Lower lobe of right lung (tissue), 2 donors: ENCODE results near the gene TP53BP2. TPM values are rescaled to one million over a fixed set of nuclear protein-coding genes. Genes with fewer than 3 reads are reported as not detected.

Experiments
- ATAC-seq, 2 donors: fragments of 200-7000 bp; cut with Tn5 transposase; one replicate each; pipeline ENCODE4 v1.9.1; 2020 to 2022; ENCODE audit warnings: mild to moderate bottlenecking in 2 of 2, moderate library complexity in 2 of 2
- DNase-seq: peaks from one replicate; pipeline ENCODE4 v3.0.0-alpha.2; 2020
- H3K27ac ChIP-seq: fragments of 200-600 bp; one replicate; pipeline ENCODE4 v1.8.0; 2022
- H3K27me3 ChIP-seq: fragments of 200-600 bp; one replicate; pipeline ENCODE4 v1.8.0; 2022; ENCODE audit warnings: low read depth
- H3K36me3 ChIP-seq: fragments of 200-600 bp; one replicate; pipeline ENCODE4 v1.8.0; 2022; ENCODE audit warnings: mild to moderate bottlenecking
- H3K4me1 ChIP-seq: fragments of 200-600 bp; one replicate; pipeline ENCODE4 v1.8.0; 2022
- H3K4me3 ChIP-seq: fragments of 200-600 bp; one replicate; pipeline ENCODE4 v1.8.0; 2022; ENCODE audit warnings: mild to moderate bottlenecking
- H3K9me3 ChIP-seq: fragments of 200-600 bp; one replicate; pipeline ENCODE4 v1.8.0; 2022
- intact Hi-C: fragments of 100-400 bp; cut with DNase I; formaldehyde crosslinking; loops from one replicate; pipeline ENCODE4 v1.11.0; 2022
- total RNA-seq: library from RNA; stranded (reverse); fragmentation: NEBNext Ultra II Directional; extraction: Animal tissue kit (Norgen Biotek cat#: 25700); gene quantifications from one replicate; pipeline ENCODE4 v1.2.1, GENCODE V29; 2021
- TF ChIP-seq, protein P1 (sequence below): fragments of 200-600 bp; IDR thresholded peaks from one replicate; pipeline ENCODE4 v1.8.0; 2022; ENCODE audit warnings: antibody characterized with exemption, mild to moderate bottlenecking
- donor health status: DM: no; HTN: yes; CAD: no; lungs with severe emphysema.

The TP53BP2 gene
- total RNA-seq, 1 donor from 2014 or later = 59.1 TPM

DNA sequence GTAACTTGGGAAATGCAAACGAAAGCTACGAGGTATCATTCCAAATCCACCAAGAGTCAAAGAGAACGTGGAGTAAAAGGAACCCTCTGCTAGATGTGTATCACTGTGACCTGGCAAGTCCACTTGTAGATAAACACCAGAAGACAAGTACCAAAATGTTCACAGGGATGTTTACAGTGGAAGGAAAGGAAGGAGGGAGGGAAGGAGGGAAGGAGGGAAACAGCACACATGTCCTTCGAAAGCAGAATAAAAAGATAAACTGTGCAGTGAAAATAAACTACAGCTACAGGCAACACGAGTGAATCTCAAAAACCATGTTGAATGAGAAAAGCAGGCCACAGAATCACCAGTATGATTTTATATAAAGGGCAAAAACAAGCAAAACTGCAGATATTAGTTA is 59.9 kb downstream of the TP53BP2 start:
- H3K27ac ChIP-seq = no peak overlapping the region
- DNase-seq (no peak), ATAC-seq (peak in 1 of 2 donors; percentile 26)
- H3K9me3 ChIP-seq = no peaks in the 10 kb centered on the region
- TF ChIP-seq, protein P1, sequence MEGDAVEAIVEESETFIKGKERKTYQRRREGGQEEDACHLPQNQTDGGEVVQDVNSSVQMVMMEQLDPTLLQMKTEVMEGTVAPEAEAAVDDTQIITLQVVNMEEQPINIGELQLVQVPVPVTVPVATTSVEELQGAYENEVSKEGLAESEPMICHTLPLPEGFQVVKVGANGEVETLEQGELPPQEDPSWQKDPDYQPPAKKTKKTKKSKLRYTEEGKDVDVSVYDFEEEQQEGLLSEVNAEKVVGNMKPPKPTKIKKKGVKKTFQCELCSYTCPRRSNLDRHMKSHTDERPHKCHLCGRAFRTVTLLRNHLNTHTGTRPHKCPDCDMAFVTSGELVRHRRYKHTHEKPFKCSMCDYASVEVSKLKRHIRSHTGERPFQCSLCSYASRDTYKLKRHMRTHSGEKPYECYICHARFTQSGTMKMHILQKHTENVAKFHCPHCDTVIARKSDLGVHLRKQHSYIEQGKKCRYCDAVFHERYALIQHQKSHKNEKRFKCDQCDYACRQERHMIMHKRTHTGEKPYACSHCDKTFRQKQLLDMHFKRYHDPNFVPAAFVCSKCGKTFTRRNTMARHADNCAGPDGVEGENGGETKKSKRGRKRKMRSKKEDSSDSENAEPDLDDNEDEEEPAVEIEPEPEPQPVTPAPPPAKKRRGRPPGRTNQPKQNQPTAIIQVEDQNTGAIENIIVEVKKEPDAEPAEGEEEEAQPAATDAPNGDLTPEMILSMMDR = no peak
- H3K36me3 ChIP-seq = peaks cover 85% of the 10 kb centered on the region
- no peaks in the 10 kb centered on the region for H3K27me3 ChIP-seq
- intact Hi-C loops = no loop called here
- no peak overlapping the region for H3K4me3 ChIP-seq
- H3K4me1 ChIP-seq = no peaks in the 10 kb centered on the region

DNA sequence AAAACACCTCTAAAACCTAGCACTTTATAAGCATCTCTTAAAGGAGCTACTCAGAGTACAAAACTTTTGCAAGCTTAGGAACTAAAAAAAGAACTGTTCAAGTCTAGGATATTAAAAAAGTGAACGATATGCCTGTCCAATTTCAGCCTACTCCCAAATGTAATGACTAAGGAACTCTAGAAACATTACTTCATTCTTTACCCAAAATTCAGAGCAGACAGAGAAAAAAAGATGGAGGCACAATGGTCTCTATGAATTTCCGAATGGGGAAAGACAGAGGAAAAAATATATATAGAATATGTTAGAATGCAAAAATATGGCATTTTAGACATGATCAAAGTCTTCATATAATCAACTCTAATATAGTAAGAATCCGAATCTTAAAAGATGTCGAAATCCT is 61.2 kb downstream of the TP53BP2 start:
- H3K27me3 ChIP-seq = no peaks in the 10 kb centered on the region
- H3K4me1 ChIP-seq = no peaks in the 10 kb centered on the region
- TF ChIP-seq, protein P1 = no peak
- ATAC-seq (no peak), DNase-seq (no peak)
- no peak overlapping the region for H3K4me3 ChIP-seq
- intact Hi-C loops = no loop called here
- peaks cover 85% of the 10 kb centered on the region for H3K36me3 ChIP-seq
- no peak overlapping the region for H3K27ac ChIP-seq
- H3K9me3 ChIP-seq = no peaks in the 10 kb centered on the region

DNA sequence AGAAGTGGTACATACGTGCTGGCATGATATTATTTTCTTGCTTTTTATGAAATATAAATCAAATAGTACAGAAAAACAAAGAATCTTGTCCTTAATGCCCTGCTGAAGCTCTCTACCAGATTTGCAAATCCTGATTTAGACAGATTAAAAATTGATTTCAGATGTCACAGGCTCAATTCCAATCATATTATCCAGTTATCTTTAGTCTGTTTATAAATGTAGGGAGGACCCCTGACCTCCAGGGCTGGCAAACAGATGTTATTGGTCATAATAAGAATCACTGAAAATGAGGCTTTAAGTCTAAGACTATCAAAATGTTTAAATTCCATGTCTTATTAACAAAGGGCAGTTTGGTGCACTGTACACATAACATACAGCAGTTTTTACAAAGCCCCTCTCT is 62.1 kb downstream of the TP53BP2 start:
- Histone ChIP-seq H3K4me1 (no peaks in the 10 kb centered on the region), H3K27ac (no peak overlapping the region), H3K27me3 (no peaks in the 10 kb centered on the region), H3K9me3 (no peaks in the 10 kb centered on the region), H3K36me3 (peaks cover 85% of the 10 kb centered on the region), H3K4me3 (no peak overlapping the region)
- no peak for DNase-seq
- intact Hi-C loops = no loop called here
- ATAC-seq = no peak
- TF ChIP-seq, protein P1 = no peak

DNA sequence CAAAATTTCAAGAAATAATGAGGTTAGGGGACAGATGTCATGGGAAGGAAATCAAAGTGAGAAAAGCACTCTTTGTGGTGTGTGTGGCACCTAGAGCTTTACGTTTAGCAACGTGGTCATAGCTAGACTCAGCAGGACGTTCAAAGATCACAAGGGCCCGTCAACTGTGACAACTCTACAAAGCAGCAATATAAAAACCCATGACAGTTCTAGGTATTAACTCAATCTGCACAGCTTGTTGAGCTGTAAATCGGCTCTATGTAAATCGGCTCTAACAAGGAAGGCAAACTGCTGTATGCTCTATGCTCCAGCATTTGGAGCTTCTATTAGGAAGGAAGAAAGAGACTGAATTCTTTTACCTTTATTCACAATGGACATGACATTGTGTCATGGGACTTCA is 64.8 kb downstream of the TP53BP2 start:
- intact Hi-C loops = no loop called here
- Histone ChIP-seq H3K9me3 (no peaks in the 10 kb centered on the region), H3K36me3 (peaks cover 90% of the 10 kb centered on the region), H3K27ac (no peak overlapping the region), H3K27me3 (no peaks in the 10 kb centered on the region), H3K4me1 (peaks cover 6% of the 10 kb centered on the region), H3K4me3 (no peak overlapping the region)
- no peak for DNase-seq
- TF ChIP-seq, protein P1 = no peak
- no peak for ATAC-seq

DNA sequence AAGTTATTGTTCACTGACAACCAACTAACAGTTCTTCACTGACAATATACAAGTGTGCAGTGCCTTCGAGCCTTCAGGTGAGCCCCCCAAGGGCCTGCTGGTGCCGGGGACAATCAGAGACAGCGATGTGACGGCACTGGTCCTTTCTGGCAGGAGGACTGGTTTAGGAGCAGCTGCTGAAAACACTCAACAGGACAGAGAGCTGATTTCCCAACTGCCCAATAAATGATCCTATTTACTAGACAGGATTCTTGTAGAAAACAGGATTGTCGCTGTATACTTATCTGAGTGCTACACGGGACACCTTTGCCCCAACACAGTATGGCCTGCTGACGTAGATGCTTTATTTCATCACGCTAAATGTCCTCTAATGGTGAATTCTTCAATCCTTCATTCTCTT is 65.4 kb downstream of the TP53BP2 start:
- intact Hi-C loops = no loop called here
- no peak for ATAC-seq
- no peaks in the 10 kb centered on the region for H3K27me3 ChIP-seq
- TF ChIP-seq, protein P1 = no peak
- H3K36me3 ChIP-seq = peaks cover 92% of the 10 kb centered on the region
- H3K9me3 ChIP-seq = no peaks in the 10 kb centered on the region
- DNase-seq = no peak
- peaks cover 13% of the 10 kb centered on the region for H3K4me1 ChIP-seq
- H3K4me3 ChIP-seq = no peak overlapping the region
- H3K27ac ChIP-seq = no peak overlapping the region
